ENCODE data around the gene CAPN12. TPM values are rescaled to one million over a fixed set of nuclear protein-coding genes. Genes with fewer than 3 reads are reported as not detected.
"Not testable (repeated sequence)": the region's sequence is repeated elsewhere in the genome, so short reads cannot be mapped to it uniquely, and the experiment has no call there.

The CAPN12 gene
- total RNA-seq, 5 donors from 2014 or later (not counting 1 experiment from before 2014, with no cell fraction given) = 2.5 to 13.8 (median 8.8) TPM

DNA sequence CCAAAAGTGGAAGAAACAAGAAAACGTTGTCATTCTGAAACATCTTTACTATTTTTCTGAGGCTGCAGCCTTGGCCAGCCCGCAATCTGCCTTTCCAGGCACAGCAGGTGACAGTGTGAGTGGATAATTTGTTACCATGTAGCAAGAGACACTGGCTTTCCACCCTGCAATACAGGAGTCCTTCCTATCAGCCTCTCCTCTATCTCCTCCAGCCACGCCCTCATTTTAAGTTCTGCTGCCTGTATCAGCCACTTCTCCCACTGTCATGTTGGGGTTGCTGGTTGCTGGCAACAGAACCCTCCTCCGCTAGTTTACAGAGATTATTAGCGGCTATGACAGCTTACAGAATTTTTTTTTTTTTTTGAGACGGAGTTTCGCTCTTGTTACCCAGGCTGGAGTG, 36.8 kb upstream of the CAPN12 start:
- Histone ChIP-seq H3K27me3 (replicated peaks in 1 of 2; ENCODE audit: control insufficient read depth in 2 of 2, extremely low read depth in 1 of 2, insufficient read depth in 2 of 2, low read length in 1 of 2) (peaks cover 0 to 15% of the 10 kb centered on the region in 2 experiments), H3K27ac (ENCODE audit: low read length) (no peak overlapping the region), H3K4me3 (ENCODE audit: control insufficient read depth in 1 of 2, extremely low read depth in 1 of 2, low read length in 1 of 2) (no peak overlapping the region), H3K4me1 (ENCODE audit: control insufficient read depth in 1 of 2, extremely low read depth in 1 of 2, insufficient read depth in 2 of 2, low read length in 2 of 2) (no peaks in the 10 kb centered on the region), H3K9me3 (no peaks in the 10 kb centered on the region), H3K36me3 (ENCODE audit: control insufficient read depth in 2 of 2, extremely low read depth in 1 of 2, insufficient read depth in 1 of 2, low read length in 1 of 2) (no peaks in the 10 kb centered on the region)
- no peak for DNase-seq
- Mint-ChIP-seq H3K4me3 (no peak overlapping the region), H3K4me1 (no peaks in the 10 kb centered on the region), H3K27ac (no peak overlapping the region), H3K36me3 (no peaks in the 10 kb centered on the region), H3K9me3 (no peaks in the 10 kb centered on the region), H3K27me3 (no peaks in the 10 kb centered on the region)
- ChIA-PET CTCF (interaction anchor here in 1 of 2 donors (0.7 kb wide), 1 partner anchor 33 kb away, joined by 3 read pairs; no protein-coding TSS in a partner anchor), POLR2A (no interaction called here)
- no CpG with 5 or more reads among the region's 7 CpGs for WGBS (ENCODE audit: insufficient coverage)
- no peak for ATAC-seq (replicated peaks in 1 of 4)

DNA sequence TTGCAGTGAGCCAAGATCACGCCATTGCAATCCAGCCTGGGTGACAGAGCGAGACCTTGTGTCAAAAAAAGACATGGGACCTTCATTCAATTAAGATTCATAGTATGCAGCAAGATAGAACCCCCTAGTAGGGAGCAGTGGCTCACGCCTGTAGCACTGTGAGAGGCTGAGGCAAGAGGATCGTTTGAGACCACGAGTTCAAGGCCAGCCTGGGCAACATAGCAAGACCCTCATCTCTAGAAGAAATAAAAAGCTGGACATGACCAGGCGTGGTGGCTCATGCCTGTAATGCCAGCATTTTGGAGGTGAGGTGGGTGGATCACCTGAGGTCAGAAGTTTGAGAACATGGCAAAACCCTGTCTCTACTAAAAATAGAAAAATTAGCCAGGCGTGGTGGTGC, 36.2 kb upstream of the CAPN12 start:
- DNase-seq = no peak

DNA sequence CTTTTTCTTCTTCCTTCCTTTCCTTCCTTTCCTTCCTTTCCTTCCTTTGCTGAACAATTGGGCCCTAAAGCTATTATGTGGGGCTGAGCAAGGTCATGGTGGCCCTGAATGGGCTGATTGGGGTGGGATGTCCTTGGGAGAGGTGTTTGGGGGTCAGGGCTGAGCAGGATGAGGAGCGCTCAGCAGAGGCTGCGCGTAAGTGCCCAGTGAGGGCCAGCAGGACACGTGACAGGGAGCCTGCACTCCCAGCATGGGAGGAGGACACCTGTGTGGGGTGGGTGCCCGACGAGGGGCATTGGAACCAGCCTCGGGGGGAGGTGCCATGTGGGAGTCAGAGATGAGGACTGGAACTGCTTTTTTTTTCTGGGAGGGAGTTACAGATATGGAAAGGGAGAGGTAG, 34.5 kb upstream of the CAPN12 start:
- Mint-ChIP-seq H3K27me3 (no peaks in the 10 kb centered on the region), H3K36me3 (no peaks in the 10 kb centered on the region), H3K4me3 (no peak overlapping the region), H3K4me1 (no peaks in the 10 kb centered on the region), H3K9me3 (no peaks in the 10 kb centered on the region), H3K27ac (no peak overlapping the region)
- DNase-seq (no peak), ATAC-seq (replicated peaks in 1 of 4) (no peak)
- Histone ChIP-seq H3K27me3 (replicated peaks in 1 of 2; ENCODE audit: control insufficient read depth in 2 of 2, extremely low read depth in 1 of 2, insufficient read depth in 2 of 2, low read length in 1 of 2) (peaks cover 0 to 15% of the 10 kb centered on the region in 2 experiments), H3K36me3 (ENCODE audit: control insufficient read depth in 2 of 2, extremely low read depth in 1 of 2, insufficient read depth in 1 of 2, low read length in 1 of 2) (no peaks in the 10 kb centered on the region), H3K4me3 (ENCODE audit: control insufficient read depth in 1 of 2, extremely low read depth in 1 of 2, low read length in 1 of 2) (no peak overlapping the region), H3K4me1 (ENCODE audit: control insufficient read depth in 1 of 2, extremely low read depth in 1 of 2, insufficient read depth in 2 of 2, low read length in 2 of 2) (no peaks in the 10 kb centered on the region), H3K27ac (ENCODE audit: low read length) (no peak overlapping the region), H3K9me3 (no peaks in the 10 kb centered on the region)
- POLR2A ChIA-PET = interaction anchor here in 1 of 2 donors (0.6 kb wide), 1 partner anchor 752 kb away, joined by 4 read pairs; no protein-coding TSS in a partner anchor
- CTCF ChIA-PET = interaction anchor here in 1 of 2 donors (0.6 kb wide), 1 partner anchor 863 kb away, joined by 7 read pairs; no protein-coding TSS in a partner anchor
- 83% methylated on average over 7 of the region's 7 CpGs for WGBS (ENCODE audit: insufficient coverage)

More for the DNA sequence above, 36.2 kb upstream of the CAPN12 start:
- no peak overlapping the region for H3K4me3 ChIP-seq (ENCODE audit: control insufficient read depth in 1 of 2, extremely low read depth in 1 of 2, low read length in 1 of 2)
- no peak overlapping the region for H3K4me3 Mint-ChIP-seq
- peaks cover 0 to 15% of the 10 kb centered on the region in 2 experiments for H3K27me3 ChIP-seq (replicated peaks in 1 of 2; ENCODE audit: control insufficient read depth in 2 of 2, extremely low read depth in 1 of 2, insufficient read depth in 2 of 2, low read length in 1 of 2)
- POLR2A ChIA-PET = no interaction called here
- H3K9me3 Mint-ChIP-seq = no peaks in the 10 kb centered on the region
- no peaks in the 10 kb centered on the region for H3K9me3 ChIP-seq
- no peak for ATAC-seq (replicated peaks in 1 of 4)
- H3K27me3 Mint-ChIP-seq = no peaks in the 10 kb centered on the region
- 82% methylated on average over 4 of the region's 7 CpGs for WGBS (ENCODE audit: insufficient coverage)
- H3K36me3 Mint-ChIP-seq = no peaks in the 10 kb centered on the region
- no peak overlapping the region for H3K27ac ChIP-seq (ENCODE audit: low read length)
- no peak overlapping the region for H3K27ac Mint-ChIP-seq
- H3K4me1 ChIP-seq (ENCODE audit: control insufficient read depth in 1 of 2, extremely low read depth in 1 of 2, insufficient read depth in 2 of 2, low read length in 2 of 2) = no peaks in the 10 kb centered on the region
- H3K4me1 Mint-ChIP-seq = no peaks in the 10 kb centered on the region
- CTCF ChIA-PET = no interaction called here
- H3K36me3 ChIP-seq (ENCODE audit: control insufficient read depth in 2 of 2, extremely low read depth in 1 of 2, insufficient read depth in 1 of 2, low read length in 1 of 2) = no peaks in the 10 kb centered on the region

DNA sequence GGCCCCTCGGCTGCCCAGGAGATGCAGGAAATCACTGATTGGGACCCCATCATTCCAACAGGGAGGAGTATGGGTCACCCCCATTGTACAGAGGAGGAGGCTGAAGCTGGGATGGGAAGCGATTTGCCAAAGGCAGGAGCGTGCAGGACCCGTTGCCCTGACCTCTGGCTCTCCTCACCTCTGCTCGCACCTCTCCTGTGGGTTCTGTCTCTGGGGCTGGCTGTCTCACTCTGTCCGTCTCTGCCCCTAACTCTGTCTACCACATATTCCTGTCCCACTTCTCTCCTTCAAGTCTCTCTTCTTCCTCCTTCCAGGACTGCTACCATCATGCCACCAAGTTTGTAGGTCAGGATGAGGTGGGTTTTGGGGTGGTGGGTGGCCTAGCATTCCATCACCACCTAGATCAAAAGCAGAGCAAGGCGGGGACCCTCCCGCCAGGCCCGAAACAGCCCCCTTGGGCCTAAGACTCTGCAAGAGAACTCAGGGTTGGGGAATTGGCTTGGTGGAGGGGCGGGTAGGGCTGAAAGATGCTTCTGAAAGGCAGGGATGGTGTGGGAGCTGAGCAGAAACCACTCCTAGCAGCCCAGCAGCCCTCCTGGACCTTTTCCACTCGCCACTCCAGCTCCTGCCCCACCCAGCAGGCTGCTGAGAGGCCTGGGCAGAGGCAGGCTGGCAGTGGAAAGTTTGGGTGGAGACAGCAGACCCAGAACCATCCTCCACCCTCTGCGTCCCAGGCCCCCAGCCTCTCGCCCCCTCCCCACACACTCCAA, 30.1 kb upstream of the CAPN12 start:
- H3K9me3 ChIP-seq = no peaks in the 10 kb centered on the region
- ATAC-seq (replicated peaks in 1 of 4) = no peak
- Mint-ChIP-seq H3K4me3 (no peak overlapping the region), H3K4me1 (peaks cover 3% of the 10 kb centered on the region in 3 donors), H3K36me3 (no peaks in the 10 kb centered on the region), H3K27ac (peak overlapping the region in 1 of 2 donors; percentile 23), H3K27me3 (no peaks in the 10 kb centered on the region), H3K9me3 (no peaks in the 10 kb centered on the region)
- no peak overlapping the region for H3K27ac ChIP-seq (ENCODE audit: low read length)
- H3K4me3 ChIP-seq (ENCODE audit: control insufficient read depth in 1 of 2, extremely low read depth in 1 of 2, low read length in 1 of 2) = no peak overlapping the region
- POLR2A ChIA-PET = no interaction called here
- WGBS (ENCODE audit: insufficient coverage) = 79% methylated on average over 4 of the region's 13 CpGs
- CTCF ChIA-PET = no interaction called here
- H3K27me3 ChIP-seq (replicated peaks in 1 of 2; ENCODE audit: control insufficient read depth in 2 of 2, extremely low read depth in 1 of 2, insufficient read depth in 2 of 2, low read length in 1 of 2) = peaks cover 0 to 8% of the 10 kb centered on the region in 2 experiments
- DNase-seq = no peak
- H3K36me3 ChIP-seq (ENCODE audit: control insufficient read depth in 2 of 2, extremely low read depth in 1 of 2, insufficient read depth in 1 of 2, low read length in 1 of 2) = no peaks in the 10 kb centered on the region
- peaks cover 0 to 9% of the 10 kb centered on the region in 2 experiments for H3K4me1 ChIP-seq (ENCODE audit: control insufficient read depth in 1 of 2, extremely low read depth in 1 of 2, insufficient read depth in 2 of 2, low read length in 2 of 2)

DNA sequence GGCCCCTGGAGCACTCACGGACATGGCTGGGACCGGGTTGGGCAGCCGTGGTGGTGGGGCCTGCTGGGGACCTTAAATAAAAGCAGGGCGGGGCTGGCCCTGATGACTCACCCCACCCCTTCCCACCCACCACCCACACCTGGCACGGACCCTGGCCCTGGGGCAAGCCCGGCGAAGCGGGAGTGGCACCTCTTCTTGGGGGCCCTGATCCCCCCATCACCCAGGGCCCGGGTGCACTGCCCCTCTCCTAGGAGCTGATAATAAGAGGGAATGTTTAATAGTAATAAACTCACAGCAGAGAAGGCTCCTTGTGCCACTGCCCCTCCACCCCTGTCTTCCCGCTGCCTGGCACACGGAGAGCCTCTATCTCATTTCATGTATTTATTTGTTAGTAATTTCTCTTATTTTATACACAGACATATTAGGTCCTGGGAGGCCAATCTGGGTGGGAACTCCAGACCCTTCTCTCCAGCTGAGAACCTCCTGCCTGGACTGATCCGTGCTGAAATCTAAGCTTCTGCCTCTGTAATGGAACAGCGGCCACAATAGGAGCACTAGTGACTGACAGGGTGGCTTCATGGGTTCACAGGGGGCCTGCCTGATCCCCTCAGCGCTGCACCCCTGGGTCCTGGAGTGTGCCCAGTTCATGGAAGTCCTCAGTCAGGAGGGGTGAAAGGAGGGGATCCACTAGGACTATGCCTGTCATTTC, 29.3 kb upstream of the CAPN12 start, which contains the start of gene LGALS7:
TSS of gene LGALS7 (minus strand) at position 49 of the 709 bp plus-strand sequence. CDS start at position 24, 25 bp downstream.
- Mint-ChIP-seq H3K36me3 (no peaks in the 10 kb centered on the region), H3K4me1 (peaks cover 6 to 7% (median 6%) of the 10 kb centered on the region in 3 donors), H3K4me3 (no peak within 1 kb of the TSS), H3K27me3 (no peaks in the 10 kb centered on the region), H3K27ac (peak within 1 kb of the TSS in 1 of 2 donors; percentile 23), H3K9me3 (no peaks in the 10 kb centered on the region)
- DNase-seq (no peak), ATAC-seq (replicated peaks in 1 of 4) (no peak)
- ChIA-PET POLR2A (no interaction called here), CTCF (no interaction called here)
- Histone ChIP-seq H3K27ac (ENCODE audit: low read length) (no peak within 1 kb of the TSS), H3K4me3 (ENCODE audit: control insufficient read depth in 1 of 2, extremely low read depth in 1 of 2, low read length in 1 of 2) (no peak within 1 kb of the TSS), H3K9me3 (no peaks in the 10 kb centered on the region), H3K36me3 (ENCODE audit: control insufficient read depth in 2 of 2, extremely low read depth in 1 of 2, insufficient read depth in 1 of 2, low read length in 1 of 2) (no peaks in the 10 kb centered on the region), H3K27me3 (replicated peaks in 1 of 2; ENCODE audit: control insufficient read depth in 2 of 2, extremely low read depth in 1 of 2, insufficient read depth in 2 of 2, low read length in 1 of 2) (peaks cover 0 to 4% of the 10 kb centered on the region in 2 experiments), H3K4me1 (ENCODE audit: control insufficient read depth in 1 of 2, extremely low read depth in 1 of 2, insufficient read depth in 2 of 2, low read length in 2 of 2) (peaks cover 0 to 12% of the 10 kb centered on the region in 2 experiments)
- 100% methylated on average over 1 of the region's 14 CpGs for WGBS (ENCODE audit: insufficient coverage)

DNA sequence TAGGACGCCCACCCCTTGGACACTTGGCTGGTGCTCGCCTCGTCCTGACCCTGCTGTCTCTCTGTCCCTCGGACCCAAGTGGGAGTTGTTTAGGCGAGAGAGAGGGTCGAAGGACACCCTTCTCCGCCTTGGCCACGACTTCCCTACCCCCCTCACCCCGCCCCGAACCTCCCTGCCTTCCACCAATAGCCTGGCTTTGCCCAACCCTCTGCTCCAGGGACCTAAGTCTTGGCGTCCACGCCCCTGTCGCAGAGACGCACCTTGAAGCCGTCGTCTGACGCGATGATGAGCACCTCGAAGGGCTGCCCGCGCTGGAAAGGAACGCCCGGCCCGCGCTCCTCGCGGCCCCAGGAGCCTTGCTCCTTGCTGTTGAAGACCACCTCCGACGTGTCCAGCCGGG, 27.3 kb upstream of the CAPN12 start:
- H3K36me3 Mint-ChIP-seq; ATAC-seq (replicated peaks in 1 of 4); H3K4me1 Mint-ChIP-seq; DNase-seq; H3K9me3 ChIP-seq; H3K36me3 ChIP-seq (ENCODE audit: control insufficient read depth in 2 of 2, extremely low read depth in 1 of 2, insufficient read depth in 1 of 2, low read length in 1 of 2); H3K27ac ChIP-seq (ENCODE audit: low read length); H3K27me3 ChIP-seq (replicated peaks in 1 of 2; ENCODE audit: control insufficient read depth in 2 of 2, extremely low read depth in 1 of 2, insufficient read depth in 2 of 2, low read length in 1 of 2); H3K27ac Mint-ChIP-seq; H3K4me3 ChIP-seq (ENCODE audit: control insufficient read depth in 1 of 2, extremely low read depth in 1 of 2, low read length in 1 of 2); H3K27me3 Mint-ChIP-seq; H3K9me3 Mint-ChIP-seq; CTCF ChIA-PET; H3K4me3 Mint-ChIP-seq; POLR2A ChIA-PET: not testable (repeated sequence)
- H3K4me1 ChIP-seq (ENCODE audit: control insufficient read depth in 1 of 2, extremely low read depth in 1 of 2, insufficient read depth in 2 of 2, low read length in 2 of 2) = peaks cover 0 to 12% of the 10 kb centered on the region in 2 experiments
- no CpG with 5 or more reads among the region's 30 CpGs for WGBS (ENCODE audit: insufficient coverage)
